Spleen (tissue), 11 donors: ENCODE data around the gene DOCK2. TPM values are rescaled to one million over a fixed set of nuclear protein-coding genes. Genes with fewer than 3 reads are reported as not detected.

Experiments
- DNase-seq: peaks from one replicate; pipeline ENCODE4 v3.0.0-alpha.2; 2020
- H3K27ac ChIP-seq, 8 donors: fragments of 200-600 bp; sonication (generic) in 7 of 8; 1 replicate in 4 of 8; 2 replicates in 4 of 8; pipeline versions ENCODE4 v1.5.0 to v1.8.0; 2016 to 2021; ENCODE audit warnings: inconsistent platforms in 4 of 8, mild to moderate bottlenecking in 4 of 8, moderate library complexity in 1 of 8
- H3K27me3 ChIP-seq, 7 donors: fragments of 200-600 bp; sonication (generic) in 6 of 7; replicated peaks in 1 of 7; 1 replicate in 4 of 7; 2 replicates in 3 of 7; pipeline versions ENCODE4 v1.5.0 to v1.8.0; 2016 to 2021; ENCODE audit warnings: inconsistent platforms in 3 of 7, mild to moderate bottlenecking in 1 of 7
- H3K36me3 ChIP-seq, 6 donors: fragments of 200-600 bp; sonication (generic) in 5 of 6; 1 replicate in 4 of 6; 2 replicates in 2 of 6; pipeline versions ENCODE4 v1.5.0 to v1.8.0; 2016 to 2021; ENCODE audit warnings: inconsistent platforms in 2 of 6
- H3K4me1 ChIP-seq, 6 donors: fragments of 200-600 bp; sonication (generic) in 5 of 6; 1 replicate in 3 of 6; 2 replicates in 3 of 6; pipeline versions ENCODE4 v1.5.0 to v1.8.0; 2016 to 2021; ENCODE audit warnings: inconsistent platforms in 3 of 6
- H3K4me3 ChIP-seq, 8 donors: fragments of 200-600 bp; sonication (generic) in 7 of 8; 1 replicate in 4 of 8; 2 replicates in 4 of 8; pipeline versions ENCODE4 v1.5.0 to v1.8.0; 2016 to 2021; ENCODE audit warnings: inconsistent platforms in 4 of 8, mild to moderate bottlenecking in 4 of 8, moderate library complexity in 2 of 8
- H3K9me3 ChIP-seq, 8 donors: fragments of 200-600 bp; sonication (generic) in 7 of 8; 1 replicate in 4 of 8; 2 replicates in 4 of 8; pipeline versions ENCODE4 v1.5.0 to v1.8.0; 2016 to 2021; ENCODE audit warnings: inconsistent platforms in 4 of 8
- CTCF ChIP-seq, 11 experiments: fragments of 200-600 bp in 7 of 11; fragments of 450-650 bp in 4 of 11; sonication (generic) in 4 of 11; IDR thresholded peaks in 8 of 11; conservative IDR thresholded peaks in 3 of 11; 1 replicate in 7 of 11; 2 replicates in 4 of 11; pipeline versions ENCODE4 v1.4.0 to v1.8.0; 2016 to 2021; ENCODE audit warnings: antibody characterized with exemption in 11 of 11, inconsistent platforms in 4 of 11, mild to moderate bottlenecking in 1 of 11
- POLR2A ChIP-seq, 3 donors: fragments of 450-650 bp; IDR thresholded peaks; one replicate each; pipeline ENCODE4 v1.5.1; 2017; ENCODE audit warnings: antibody characterized with exemption in 3 of 3, mild to moderate bottlenecking in 1 of 3
- POLR2AphosphoS5 ChIP-seq, 3 donors: sonication (generic); formaldehyde crosslinking; IDR thresholded peaks; one replicate each; pipeline ENCODE4 v1.5.1; 2017; ENCODE audit warnings: antibody characterized with exemption in 3 of 3
- WGBS, 5 donors: extraction: QIAGEN DNeasy Blood & Tissue Kit in 3 of 5; methylation state at CpG; one replicate each; pipeline versions ENCODE4 v1.1.5 to v1.1.7; 2013 to 2018; 5-methylcytosine and 5-hydroxymethylcytosine counted together
- intact Hi-C: fragments of 100-400 bp; cut with DNase I; formaldehyde crosslinking; loops from one replicate; pipeline ENCODE4 v1.15.0; 2023; ENCODE audit warnings: low total_unique reads
- polyA plus RNA-seq, 3 donors: library from polyadenylated mRNA; stranded (reverse); fragments of 200-250 nt; gene quantifications; one replicate each; pipeline ENCODE4 v1.2.1, GENCODE V29; 2013
- total RNA-seq, 7 donors: library from RNA; depleted of rRNA in 3 of 7; stranded (reverse); fragments of >200 nt in 3 of 7; fragmentation: NEBNext Ultra II Directional in 4 of 7; extraction: Animal tissue kit (Norgen Biotek cat#: 25700) in 4 of 7; gene quantifications; one replicate each; pipeline versions ENCODE4 v1.1.0 to v1.2.1, GENCODE V29; 2016 to 2021
- donor health status: healthy with polysubstance abuse.
- donor health status: DM: no; HTN: no; CAD: no; lungs with moderate emphysema.
- donor health status: DM: no; HTN: no; CAD: no.
- donor health status: Bipolar disorder and iron deficiency.
- donor health status: healthy.
- donor health status: DM: no; HTN: no; CAD: no.
- donor health status: DM: yes; HTN: yes; CAD: no.

DOCK2 gene
- total and polyA plus RNA-seq, 10 donors = 30.6 to 321 (median 198) TPM

- no peak for TF ChIP-seq POLR2AphosphoS5 (IDR thresholded peaks at IDR 0.05)
- Histone ChIP-seq H3K27me3 (no peaks in the 10 kb centered on the region), H3K27ac (peak overlapping the region in 5 of 8 donors; percentile 13 to 84 (median 55)), H3K9me3 (no peaks in the 10 kb centered on the region), H3K4me1 (peaks cover 0 to 46% (median 0%) of the 10 kb centered on the region in 6 donors), H3K4me3 (no peak overlapping the region), H3K36me3 (peaks cover 0 to 44% (median 4%) of the 10 kb centered on the region in 6 donors)
- 44 to 82% (median 69%) methylated on average over 5 of the region's 5 CpGs for WGBS, 5 donors
- intact Hi-C loops = no loop called here
- no peak for DNase-seq
These were observed 244.7 kb downstream of the DOCK2 start for GRCh38 chr5:169881702-169882303.

GRCh38 chr5:169886033-169886432 is 249.0 kb downstream of the DOCK2 start:
- no peak for TF ChIP-seq CTCF (IDR thresholded peaks at IDR 0.05 in 8 of 11, conservative IDR thresholded peaks at IDR 0.05 in 3 of 11)
- no peak for TF ChIP-seq POLR2AphosphoS5 (IDR thresholded peaks at IDR 0.05)
- TF ChIP-seq POLR2A (IDR thresholded peaks at IDR 0.05) = no peak
- Histone ChIP-seq H3K4me3 (no peak overlapping the region), H3K27ac (no peak overlapping the region), H3K4me1 (peaks cover 0 to 12% (median 0%) of the 10 kb centered on the region in 6 donors), H3K36me3 (peaks cover 0 to 39% (median 4%) of the 10 kb centered on the region in 6 donors), H3K27me3 (no peaks in the 10 kb centered on the region), H3K9me3 (no peaks in the 10 kb centered on the region)
- intact Hi-C loops = no loop called here
- DNase-seq = no peak
- 82 to 93% (median 89%) methylated on average over 2 of the region's 2 CpGs for WGBS, 5 donors

- DNase-seq = no peak
These were observed 249.6 kb downstream of the DOCK2 start for GRCh38 chr5:169886677-169887076.

GRCh38 chr5:169889572-169889971 is 252.5 kb downstream of the DOCK2 start:
- no peak for DNase-seq
- intact Hi-C loops = no loop called here
- no peak overlapping the region for H3K27ac ChIP-seq
- H3K27me3 ChIP-seq = no peaks in the 10 kb centered on the region
- H3K4me1 ChIP-seq = peaks cover 0 to 12% (median 0%) of the 10 kb centered on the region in 6 donors
- H3K4me3 ChIP-seq = no peak overlapping the region
- TF ChIP-seq CTCF (IDR thresholded peaks at IDR 0.05 in 8 of 11, conservative IDR thresholded peaks at IDR 0.05 in 3 of 11) = no peak
- TF ChIP-seq POLR2AphosphoS5 (IDR thresholded peaks at IDR 0.05) = no peak
- no peak for TF ChIP-seq POLR2A (IDR thresholded peaks at IDR 0.05)
- 92 to 94% (median 93%) methylated on average over 4 of the region's 4 CpGs for whole genome bisulfite sequencing, 5 donors
- no peaks in the 10 kb centered on the region for H3K9me3 ChIP-seq
- H3K36me3 ChIP-seq = peaks cover 0 to 24% (median 3%) of the 10 kb centered on the region in 6 donors

More at GRCh38 chr5:169886677-169887076, 249.6 kb downstream of the DOCK2 start:
- H3K4me1 ChIP-seq = peaks cover 0 to 5% (median 0%) of the 10 kb centered on the region in 6 donors
- TF ChIP-seq CTCF (IDR thresholded peaks at IDR 0.05 in 8 of 11, conservative IDR thresholded peaks at IDR 0.05 in 3 of 11) = no peak
- no peaks in the 10 kb centered on the region for H3K9me3 ChIP-seq
- intact Hi-C loops = no loop called here
- 94 to 98% (median 95%) methylated on average over 4 of the region's 4 CpGs for WGBS, 5 donors
- peaks cover 0 to 33% (median 2%) of the 10 kb centered on the region in 6 donors for H3K36me3 ChIP-seq
- H3K27me3 ChIP-seq = no peaks in the 10 kb centered on the region
- H3K4me3 ChIP-seq = no peak overlapping the region
- no peak overlapping the region for H3K27ac ChIP-seq
